GM21723 (cell line): ENCODE results near the gene FURIN.
"Not testable (repeated sequence)": the region's sequence is repeated elsewhere in the genome, so short reads cannot be mapped to it uniquely, and the experiment has no call there.

Source experiments
- ATAC-seq: cut with Tn5 transposase; IDR thresholded peaks from one replicate; pipeline ENCODE4 v1.9.1; 2021; ENCODE audit warnings: mild to moderate bottlenecking, moderate library complexity; ENCODE audit not compliant: unreplicated experiment

The FURIN gene

DNA sequence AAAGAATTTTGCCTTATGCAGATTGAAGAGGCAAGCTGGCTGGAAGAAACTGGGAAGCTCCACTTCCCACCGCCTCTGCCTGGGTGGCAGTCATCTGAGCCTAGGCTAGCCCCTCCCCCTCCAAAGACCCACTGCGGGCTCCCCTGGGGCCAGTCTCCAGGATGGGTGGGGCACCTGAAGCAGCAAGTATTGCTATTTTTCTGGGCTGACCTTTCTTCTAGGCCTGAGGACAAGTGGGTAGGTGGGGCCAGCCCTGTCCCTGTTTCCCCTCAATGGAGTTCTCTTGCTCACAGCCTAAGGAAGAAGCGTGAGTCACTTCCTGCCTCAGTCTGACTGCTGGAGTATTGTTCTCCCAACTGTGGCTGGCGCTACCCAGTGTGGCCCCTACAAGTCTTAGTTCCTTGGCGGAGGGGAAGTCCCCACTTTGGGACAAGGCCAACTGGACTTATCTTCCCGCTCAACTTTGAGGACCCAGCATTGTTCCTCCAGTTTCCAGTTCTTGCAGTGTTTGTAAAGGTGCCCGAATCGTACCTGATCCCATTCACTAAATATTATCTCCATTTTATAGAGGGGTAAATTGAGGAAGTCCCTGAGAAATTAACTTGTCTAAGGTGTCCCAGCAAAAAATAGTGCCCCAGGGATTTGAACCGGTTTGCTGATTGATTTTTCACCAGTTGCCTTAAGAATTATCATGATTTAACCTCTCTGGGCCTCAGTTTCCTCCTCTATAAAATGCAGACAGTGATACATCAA lies 1.4 kb downstream of the FURIN start:
- ATAC-seq: no peak

DNA sequence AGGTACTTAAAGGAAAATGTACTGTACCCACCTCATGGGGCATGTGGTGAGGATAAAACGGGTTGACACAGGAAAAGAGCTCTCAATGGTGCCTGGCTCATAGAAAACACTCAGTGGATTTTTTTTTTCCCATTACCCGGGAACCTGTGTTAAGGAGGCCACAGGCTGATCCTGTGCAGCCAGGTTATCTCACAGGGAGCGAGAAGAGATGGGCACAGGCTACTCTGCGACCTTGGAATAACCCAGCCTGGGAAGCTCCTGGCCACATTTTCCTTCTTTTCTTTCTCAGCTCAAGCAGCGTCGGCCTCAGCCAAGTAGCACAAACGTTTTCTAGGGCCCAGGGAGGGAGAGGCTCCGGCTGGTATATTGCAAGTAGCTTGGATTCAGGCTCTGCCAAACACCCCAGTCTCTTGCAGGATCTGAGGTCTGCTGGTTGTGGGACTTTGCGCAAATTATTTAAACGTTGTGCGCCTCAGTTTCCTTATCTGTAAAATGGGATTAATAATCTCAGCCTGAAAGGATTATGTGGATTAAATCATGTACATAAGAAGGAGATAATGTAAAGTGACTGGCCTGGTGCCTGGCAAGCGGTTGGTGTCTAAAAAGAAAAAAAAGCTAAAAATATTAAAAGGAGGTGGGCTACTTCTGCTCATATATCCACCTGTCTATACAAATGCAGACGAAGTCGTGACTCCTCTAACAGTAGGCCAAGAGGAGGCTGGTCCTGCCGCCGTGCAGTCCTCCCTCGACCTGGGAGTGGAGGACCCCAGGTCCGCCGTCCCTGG lies 2.2 kb downstream of the FURIN start:
- ATAC-seq: no peak

DNA sequence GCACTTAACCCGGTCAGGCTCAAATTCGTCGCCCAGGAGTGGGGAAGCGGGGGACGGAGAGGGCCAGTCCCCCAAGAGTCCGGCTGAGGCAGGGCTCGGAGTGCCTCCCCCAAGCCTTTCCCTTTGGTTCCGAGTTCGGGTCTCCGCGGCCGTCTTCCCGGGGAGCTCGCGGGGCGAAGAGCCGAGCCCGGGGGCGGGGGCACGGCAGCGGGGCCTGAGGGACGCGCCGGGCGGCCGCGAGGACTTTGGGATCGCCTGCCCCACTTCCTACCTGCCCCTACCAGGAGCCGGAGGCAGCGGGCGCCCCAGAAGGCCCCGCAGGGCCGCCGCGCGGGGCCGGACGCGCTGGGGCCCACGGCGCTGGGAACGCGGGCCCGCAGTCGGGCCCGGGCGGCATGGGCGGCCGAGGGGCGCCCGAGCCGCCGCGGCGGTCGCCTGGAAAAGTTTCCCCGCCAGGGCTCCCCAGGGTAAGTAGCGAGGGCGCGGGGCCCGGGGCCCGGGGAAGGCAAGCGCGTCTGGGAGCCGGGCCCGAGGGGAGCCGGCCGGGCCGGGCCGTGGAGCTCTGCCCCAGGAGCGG lies 2.8 kb downstream of the FURIN start:
- peak; percentile 33 for ATAC-seq

DNA sequence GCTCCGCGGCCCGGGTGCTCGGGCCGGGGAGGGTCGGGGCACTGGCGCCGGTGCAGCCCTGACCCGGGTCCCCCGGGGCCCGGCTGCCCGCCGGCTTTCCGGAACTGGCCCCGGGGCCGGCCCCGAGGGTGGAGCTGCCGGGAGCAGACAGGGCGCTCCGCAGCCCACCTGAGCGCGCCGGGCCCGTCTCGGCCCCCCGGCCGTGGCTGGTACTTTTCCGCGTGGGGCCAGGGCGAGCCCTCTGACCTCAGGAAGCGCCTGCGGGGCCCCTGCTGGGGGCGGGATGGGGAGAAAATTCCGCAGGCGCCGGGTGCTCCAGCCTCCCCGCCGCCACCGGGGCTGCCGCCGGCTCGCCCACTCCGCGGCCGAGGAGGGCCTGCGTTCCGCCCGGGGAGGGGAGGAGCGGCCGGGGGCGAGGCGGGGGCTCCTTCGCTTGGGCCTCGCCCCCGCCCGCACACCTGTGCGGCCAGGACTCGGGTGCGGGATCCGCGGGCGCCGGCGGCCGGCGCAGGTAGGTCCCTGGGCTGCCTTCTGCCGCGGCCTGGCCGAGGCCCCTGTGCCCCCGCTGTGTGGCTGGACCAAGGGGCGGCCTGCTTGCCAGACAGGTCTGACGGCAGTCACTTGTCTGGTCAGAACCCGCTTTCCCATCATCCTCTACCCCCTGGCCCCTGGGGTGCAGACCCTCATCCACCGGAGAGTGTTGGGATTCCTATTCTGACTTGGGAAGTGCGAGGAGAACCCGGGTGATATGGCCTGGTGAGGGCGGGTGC lies 3.5 kb downstream of the FURIN start:
- ATAC-seq: peak; percentile 28

DNA sequence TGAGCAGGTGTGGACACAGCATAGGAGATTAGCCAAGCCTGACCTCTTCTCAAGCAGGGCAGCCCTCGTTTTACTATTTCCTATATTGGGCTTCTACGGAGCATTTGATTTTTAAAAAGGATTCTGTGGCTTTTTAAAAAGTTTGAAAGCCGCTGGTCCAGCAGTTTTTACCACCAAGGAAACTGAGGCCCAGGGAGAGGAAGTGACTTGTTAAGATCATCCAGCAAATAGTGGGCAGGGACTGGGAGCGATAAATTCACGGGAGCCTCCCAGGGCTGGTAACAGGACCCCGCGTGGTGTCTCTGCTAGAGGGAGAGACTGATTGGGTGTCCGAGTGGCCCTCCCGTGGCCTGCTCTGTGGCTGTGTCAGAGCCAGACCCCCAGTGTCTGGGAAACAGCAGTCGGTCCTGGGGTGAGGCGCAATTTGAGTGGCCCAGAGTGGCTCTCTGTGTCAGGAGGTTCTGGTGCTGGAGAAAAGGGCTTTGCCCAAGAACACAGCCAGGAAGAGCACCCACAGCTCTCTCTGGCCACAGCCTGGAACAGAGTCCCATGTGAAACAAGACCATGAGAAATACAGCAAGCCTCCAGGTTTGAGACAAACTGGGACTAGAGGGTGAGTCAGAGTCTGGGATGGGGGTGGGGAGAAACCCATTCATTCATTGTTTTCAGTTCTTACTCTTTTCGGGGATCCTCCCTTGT lies 4.2 kb downstream of the FURIN start:
- peak; percentile 26 for ATAC-seq

DNA sequence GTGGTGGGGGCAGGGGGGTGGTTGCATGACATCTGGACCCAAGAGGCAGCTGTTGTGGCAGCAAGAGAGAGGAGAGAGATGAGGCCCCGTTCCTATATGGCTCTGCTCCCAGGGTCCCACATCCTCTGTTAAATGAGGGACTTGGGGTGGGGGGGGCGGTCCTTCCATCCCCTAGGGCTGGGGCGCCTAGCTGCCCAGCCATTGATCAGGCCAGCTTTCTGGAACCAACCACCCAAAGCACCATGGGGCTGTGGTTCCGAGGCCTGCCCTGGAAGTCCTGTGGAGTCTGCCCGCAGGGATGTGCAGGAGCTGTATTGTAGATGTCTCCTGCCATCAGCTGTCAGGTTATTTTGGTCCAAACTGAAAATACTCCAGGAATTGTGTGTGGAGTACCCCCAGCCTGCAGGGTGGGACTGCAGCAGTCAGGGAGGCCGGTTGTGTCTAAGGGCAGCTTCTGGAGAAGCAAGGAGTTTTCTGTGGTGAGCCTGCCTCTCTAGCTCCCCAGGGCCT lies 5.2 kb downstream of the FURIN start:
- ATAC-seq: no peak

DNA sequence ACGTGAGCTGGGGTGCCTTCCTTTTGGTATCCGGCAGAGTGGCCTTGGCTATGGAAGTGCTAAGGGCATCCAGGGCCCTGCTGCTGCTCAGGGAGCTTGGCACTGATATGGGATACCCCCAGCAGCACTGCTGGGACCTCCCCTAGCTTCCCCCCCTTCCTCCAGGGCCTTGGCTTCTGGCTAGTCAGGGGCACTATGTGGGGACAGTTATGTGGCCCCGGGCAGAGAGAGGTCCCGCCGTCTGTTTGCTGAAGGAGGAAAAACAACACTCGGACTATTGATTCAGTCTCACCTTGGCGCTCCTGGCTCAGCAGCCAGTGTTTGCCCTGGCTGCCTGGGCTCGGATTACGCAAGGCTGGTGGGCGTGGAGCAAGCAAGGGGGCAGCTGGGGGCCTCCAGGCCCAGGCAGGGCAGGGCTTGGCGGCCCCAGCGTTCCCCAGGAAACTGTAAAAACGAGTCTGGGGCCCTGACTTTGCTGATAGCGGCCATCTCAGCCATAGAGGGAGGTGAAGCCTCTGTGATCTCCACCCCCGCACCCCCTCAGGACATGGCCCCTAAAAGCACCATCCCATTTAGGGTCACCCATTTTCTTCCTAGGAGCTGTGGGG lies 5.7 kb downstream of the FURIN start:
- ATAC-seq: no peak

DNA sequence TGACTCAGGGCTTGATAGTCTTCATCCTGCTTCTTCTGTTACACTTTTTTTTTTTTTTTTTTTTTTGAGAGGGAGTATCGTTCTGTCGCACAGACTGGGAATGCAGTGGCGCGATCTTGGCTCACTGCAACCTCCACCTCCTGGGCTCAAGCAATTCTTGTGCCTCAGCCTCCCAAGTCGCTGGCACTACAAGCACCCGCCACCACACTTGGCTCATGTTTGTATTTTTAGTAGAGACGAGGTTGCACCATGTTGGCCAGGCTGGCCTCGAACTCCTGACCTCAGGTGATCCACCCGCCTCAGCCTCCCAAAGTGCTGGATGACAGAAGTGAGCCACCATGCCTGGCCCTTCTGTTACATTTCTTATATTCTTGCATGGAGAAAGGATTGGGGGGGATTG lies 6.6 kb downstream of the FURIN start:
- not testable (repeated sequence) for ATAC-seq

DNA sequence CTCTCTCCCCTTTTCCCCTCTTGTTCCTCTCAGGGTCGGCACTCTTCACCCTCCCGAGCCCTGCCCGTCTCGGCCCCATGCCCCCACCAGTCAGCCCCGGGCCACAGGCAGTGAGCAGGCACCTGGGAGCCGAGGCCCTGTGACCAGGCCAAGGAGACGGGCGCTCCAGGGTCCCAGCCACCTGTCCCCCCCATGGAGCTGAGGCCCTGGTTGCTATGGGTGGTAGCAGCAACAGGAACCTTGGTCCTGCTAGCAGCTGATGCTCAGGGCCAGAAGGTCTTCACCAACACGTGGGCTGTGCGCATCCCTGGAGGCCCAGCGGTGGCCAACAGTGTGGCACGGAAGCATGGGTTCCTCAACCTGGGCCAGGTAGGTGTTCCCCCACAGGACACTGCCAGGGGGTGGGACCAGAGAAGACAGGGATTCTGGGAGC lies 7.2 kb downstream of the FURIN start:
- no peak for ATAC-seq

DNA sequence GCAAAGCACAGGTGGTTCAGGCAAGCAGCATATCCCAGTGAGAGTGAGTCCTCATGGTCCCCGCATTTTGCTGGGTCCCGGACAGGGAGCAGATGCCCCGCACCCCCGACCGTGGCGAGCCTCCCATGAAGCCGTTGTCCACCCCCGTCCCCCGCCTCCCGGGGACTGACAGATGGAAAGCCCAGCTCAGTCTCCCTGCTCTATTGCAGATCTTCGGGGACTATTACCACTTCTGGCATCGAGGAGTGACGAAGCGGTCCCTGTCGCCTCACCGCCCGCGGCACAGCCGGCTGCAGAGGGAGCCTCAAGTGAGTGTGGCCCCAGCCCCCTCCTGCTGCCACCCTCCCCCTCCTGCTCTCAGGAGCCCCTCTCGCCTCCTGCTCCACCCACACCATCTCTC lies 7.7 kb downstream of the FURIN start:
- no peak for ATAC-seq

DNA sequence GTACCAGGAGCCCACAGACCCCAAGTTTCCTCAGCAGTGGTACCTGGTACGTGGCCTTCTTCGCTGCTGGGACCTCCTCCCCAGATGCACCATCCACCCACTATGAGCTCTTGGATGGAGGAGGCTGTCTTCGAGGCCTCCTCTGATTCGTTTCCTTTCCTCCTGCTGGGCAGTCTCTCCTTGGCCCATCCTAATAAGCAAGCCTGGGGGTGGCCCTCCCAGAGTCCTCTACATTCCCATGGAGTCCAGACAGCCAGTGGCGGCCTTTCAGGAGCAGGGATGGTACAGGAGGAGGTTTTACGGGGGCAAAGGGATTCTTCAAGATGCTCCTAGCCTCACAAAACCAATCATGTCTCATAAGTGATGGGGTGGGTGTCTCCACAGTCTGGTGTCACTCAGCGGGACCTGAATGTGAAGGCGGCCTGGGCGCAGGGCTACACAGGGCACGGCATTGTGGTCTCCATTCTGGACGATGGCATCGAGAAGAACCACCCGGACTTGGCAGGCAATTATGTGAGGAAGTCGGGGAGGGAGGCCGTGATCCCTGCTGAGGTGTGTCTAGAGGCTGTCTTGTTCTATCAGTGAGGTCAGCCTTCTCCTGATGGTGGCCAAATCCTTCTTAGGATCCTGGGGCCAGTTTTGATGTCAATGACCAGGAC lies 8.3 kb downstream of the FURIN start:
- no peak for ATAC-seq

DNA sequence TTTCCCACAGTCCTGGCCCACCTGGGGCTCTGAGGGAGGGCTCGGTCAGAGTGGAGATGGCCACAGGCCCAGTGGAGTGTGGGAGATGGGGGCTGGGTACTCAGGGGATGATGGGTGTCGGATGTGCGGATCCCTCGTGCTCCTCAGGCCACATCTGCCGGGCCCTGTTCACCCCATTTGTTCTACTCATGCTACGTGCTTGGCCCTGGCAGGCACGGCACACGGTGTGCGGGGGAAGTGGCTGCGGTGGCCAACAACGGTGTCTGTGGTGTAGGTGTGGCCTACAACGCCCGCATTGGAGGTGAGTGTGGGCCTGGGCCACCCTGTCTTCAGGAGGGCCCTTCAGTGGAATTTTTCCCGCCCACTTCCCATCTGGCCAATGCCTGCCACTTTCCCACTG lies 8.9 kb downstream of the FURIN start:
- no peak for ATAC-seq

DNA sequence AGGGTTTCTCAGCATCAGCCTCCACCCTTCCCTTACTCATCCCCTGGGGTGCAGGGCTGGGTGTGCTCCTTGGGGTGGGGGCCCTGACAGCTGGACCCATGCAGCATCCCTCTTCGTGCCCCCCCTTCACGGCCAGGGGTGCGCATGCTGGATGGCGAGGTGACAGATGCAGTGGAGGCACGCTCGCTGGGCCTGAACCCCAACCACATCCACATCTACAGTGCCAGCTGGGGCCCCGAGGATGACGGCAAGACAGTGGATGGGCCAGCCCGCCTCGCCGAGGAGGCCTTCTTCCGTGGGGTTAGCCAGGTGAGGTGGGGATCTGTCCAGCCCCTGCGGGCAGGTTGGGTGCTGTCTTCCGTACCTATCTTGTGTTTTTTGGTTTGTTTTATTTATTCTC lies 9.6 kb downstream of the FURIN start:
- no peak for ATAC-seq

DNA sequence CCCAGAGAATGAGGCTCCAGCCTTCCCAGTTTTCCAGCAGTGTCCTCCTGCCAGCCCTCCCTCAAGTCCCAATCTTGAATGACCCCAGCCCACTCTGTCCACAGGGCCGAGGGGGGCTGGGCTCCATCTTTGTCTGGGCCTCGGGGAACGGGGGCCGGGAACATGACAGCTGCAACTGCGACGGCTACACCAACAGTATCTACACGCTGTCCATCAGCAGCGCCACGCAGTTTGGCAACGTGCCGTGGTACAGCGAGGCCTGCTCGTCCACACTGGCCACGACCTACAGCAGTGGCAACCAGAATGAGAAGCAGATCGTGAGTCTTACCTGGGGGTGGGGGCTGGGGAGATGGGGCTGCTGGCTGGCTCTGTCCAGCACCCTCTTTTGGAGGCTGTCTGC lies 10.3 kb downstream of the FURIN start:
- ATAC-seq: no peak

DNA sequence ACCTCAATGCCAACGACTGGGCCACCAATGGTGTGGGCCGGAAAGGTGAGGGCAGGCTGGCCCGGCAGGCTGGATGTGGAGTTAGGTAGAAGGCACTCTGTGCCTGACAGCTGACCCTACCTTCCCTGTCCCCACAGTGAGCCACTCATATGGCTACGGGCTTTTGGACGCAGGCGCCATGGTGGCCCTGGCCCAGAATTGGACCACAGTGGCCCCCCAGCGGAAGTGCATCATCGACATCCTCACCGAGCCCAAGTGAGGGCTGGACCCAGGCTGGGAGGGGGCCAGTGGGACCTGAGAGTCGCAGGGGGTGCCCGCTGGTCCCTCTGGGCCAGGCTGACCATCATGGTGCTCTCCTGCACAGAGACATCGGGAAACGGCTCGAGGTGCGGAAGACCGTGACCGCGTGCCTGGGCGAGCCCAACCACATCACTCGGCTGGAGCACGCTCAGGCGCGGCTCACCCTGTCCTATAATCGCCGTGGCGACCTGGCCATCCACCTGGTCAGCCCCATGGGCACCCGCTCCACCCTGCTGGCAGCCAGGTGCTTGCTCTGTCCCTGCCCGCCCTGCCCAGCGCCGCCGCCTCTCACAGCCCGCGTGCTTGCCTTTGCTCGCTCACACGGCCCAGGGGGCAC lies 11.5 kb downstream of the FURIN start:
- ATAC-seq: no peak

DNA sequence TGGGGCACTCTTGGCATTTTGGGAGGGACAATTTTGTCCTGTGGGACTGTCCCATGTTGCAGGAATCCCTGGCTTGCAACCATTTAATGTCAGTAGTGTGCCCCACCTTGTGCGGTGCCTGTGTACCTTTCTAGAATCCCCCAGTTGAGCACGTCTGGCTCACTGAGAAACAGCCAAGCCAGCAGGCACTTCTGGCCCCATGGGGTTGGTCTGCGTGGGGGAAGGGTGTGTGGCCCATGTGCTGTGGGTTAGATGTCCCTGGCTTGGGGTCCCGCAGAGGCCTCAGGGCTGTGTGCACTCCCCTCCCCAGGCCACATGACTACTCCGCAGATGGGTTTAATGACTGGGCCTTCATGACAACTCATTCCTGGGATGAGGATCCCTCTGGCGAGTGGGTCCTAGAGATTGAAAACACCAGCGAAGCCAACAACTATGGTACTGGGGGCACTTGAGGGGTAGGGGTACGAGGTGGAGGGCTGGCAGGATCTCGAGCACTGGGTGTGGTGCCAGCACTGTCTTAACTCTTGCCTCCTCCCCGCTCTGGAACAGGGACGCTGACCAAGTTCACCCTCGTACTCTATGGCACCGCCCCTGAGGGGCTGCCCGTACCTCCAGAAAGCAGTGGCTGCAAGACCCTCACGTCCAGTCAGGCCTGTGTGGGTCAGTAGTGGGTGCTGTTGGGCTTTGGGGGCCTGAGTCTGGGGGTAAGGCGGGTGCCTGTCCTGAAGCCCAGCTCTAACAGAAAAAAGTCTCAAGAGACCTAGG lies 12.2 kb downstream of the FURIN start:
- ATAC-seq: no peak

DNA sequence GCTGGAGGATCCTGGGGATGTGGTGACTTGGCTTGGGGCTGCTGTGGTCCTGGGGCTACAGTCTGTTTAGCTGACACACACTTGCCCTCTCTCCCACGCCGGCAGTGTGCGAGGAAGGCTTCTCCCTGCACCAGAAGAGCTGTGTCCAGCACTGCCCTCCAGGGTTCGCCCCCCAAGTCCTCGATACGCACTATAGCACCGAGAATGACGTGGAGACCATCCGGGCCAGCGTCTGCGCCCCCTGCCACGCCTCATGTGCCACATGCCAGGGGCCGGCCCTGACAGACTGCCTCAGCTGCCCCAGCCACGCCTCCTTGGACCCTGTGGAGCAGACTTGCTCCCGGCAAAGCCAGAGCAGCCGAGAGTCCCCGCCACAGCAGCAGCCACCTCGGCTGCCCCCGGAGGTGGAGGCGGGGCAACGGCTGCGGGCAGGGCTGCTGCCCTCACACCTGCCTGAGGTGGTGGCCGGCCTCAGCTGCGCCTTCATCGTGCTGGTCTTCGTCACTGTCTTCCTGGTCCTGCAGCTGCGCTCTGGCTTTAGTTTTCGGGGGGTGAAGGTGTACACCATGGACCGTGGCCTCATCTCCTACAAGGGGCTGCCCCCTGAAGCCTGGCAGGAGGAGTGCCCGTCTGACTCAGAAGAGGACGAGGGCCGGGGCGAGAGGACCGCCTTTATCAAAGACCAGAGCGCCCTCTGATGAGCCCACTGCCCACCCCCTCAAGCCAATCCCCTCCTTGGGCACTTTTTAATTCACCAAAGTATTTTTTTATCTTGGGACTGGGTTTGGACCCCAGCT lies 13.0 kb downstream of the FURIN start:
- no peak for ATAC-seq
